ENCODE results near the gene AGBL3. TPM values are rescaled to one million over a fixed set of nuclear protein-coding genes. Genes with fewer than 3 reads are reported as not detected.

Gene AGBL3
- total RNA-seq, 1 donor from 2014 or later = 6.7 TPM

Other genes with a start within 250 kb of the AGBL3 start
- gene CALD1, start 206.9 kb upstream of the AGBL3 start, total RNA-seq = 29.5 TPM
- 0.62 TPM for gene TMEM140, start 161.6 kb downstream of the AGBL3 start, total RNA-seq
- 15.1 TPM for gene CYREN, start 184.2 kb downstream of the AGBL3 start, total RNA-seq
- gene WDR91, start 225.0 kb downstream of the AGBL3 start, total RNA-seq = 13.6 TPM
- not detected for gene STRA8, start 247.3 kb downstream of the AGBL3 start, total RNA-seq

All from occipital lobe (tissue), 1 donor.